SU-DHL-6 (cell line): Measurements from ENCODE around the gene SDCBP2.

Source experiments
- CTCF ChIP-seq: fragments of 200-600 bp; sonication (generic); IDR thresholded peaks from one replicate; pipeline ENCODE4 v1.5.1; 2017; ENCODE audit warnings: antibody characterized with exemption, mild to moderate bottlenecking, low read length, moderate library complexity; ENCODE audit not compliant: insufficient read depth, poor library complexity, severe bottlenecking
- EZH2phosphoT487 ChIP-seq: fragments of 200-600 bp; sonication (generic), shearing (Covaris generic); conservative IDR thresholded peaks from 2 replicates; pipeline ENCODE4 v1.6.1; 2018; ENCODE audit warnings: mild to moderate bottlenecking, antibody characterized with exemption, low read length, moderate library complexity, mixed read lengths

DNA sequence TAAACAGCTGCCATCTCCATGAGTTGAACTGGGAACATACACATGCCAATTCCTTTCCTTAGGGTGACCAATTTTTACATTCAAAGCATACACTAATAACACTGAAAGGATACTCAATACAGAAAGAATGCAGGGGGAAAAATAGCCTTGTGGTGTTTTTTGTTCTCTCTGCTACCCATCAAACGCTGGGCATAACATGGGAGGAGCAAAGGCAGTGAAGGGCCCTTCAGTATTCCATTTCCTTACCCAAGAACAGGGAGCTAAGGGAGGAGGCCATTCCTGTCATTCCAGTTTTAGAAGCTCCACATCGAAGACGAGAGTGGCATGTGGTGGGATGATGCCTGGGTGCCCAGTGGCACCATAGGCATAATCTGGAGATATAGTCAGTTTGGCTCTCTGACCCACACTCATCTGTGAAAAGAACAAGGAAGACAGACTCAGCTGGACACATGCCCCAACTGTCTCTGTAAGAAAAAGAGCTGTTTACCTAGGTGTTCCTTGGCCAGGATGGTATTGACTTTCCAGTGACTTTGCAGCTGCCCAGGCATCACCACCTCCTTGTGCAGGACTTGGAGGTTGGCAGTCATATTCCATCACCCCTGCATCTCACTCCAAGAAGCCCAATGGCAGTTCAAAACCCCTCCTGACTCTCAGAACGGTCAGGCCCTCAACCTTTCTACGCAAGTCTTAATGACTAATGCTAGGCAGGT lies 43.0 kb upstream of the SDCBP2 start:
- no peak for TF ChIP-seq CTCF
- no peak for TF ChIP-seq EZH2phosphoT487
